ENCODE measurements around the gene GIMAP2.

GIMAP2 gene

GRCh38 chr7:150740053-150740452, 54.5 kb downstream of the GIMAP2 start:
- H3K4me2 ChIP-seq (ENCODE audit: low read depth, low read length, poor library complexity, severe bottlenecking), result no peak overlapping the region
- H3K9me2 ChIP-seq (replicated peaks; ENCODE audit: insufficient read depth, low read length), result no peaks in the 10 kb centered on the region
- H3F3A ChIP-seq (ENCODE audit: insufficient read depth), result no peaks in the 10 kb centered on the region
- no peak overlapping the region for H3K27ac ChIP-seq (ENCODE audit: low read depth, low read length)
- TF ChIP-seq, protein P1, sequence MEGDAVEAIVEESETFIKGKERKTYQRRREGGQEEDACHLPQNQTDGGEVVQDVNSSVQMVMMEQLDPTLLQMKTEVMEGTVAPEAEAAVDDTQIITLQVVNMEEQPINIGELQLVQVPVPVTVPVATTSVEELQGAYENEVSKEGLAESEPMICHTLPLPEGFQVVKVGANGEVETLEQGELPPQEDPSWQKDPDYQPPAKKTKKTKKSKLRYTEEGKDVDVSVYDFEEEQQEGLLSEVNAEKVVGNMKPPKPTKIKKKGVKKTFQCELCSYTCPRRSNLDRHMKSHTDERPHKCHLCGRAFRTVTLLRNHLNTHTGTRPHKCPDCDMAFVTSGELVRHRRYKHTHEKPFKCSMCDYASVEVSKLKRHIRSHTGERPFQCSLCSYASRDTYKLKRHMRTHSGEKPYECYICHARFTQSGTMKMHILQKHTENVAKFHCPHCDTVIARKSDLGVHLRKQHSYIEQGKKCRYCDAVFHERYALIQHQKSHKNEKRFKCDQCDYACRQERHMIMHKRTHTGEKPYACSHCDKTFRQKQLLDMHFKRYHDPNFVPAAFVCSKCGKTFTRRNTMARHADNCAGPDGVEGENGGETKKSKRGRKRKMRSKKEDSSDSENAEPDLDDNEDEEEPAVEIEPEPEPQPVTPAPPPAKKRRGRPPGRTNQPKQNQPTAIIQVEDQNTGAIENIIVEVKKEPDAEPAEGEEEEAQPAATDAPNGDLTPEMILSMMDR (IDR thresholded peaks at IDR 0.05; ENCODE audit: insufficient read depth, low read length, poor library complexity, severe bottlenecking), result no peak
- no peak for TF ChIP-seq EZH2phosphoT487 (conservative IDR thresholded peaks at IDR 0.05; ENCODE audit: low read length)
- no peaks in the 10 kb centered on the region for H3K9me3 ChIP-seq (ENCODE audit: insufficient read depth, low read length)
- no peaks in the 10 kb centered on the region for H3K27me3 ChIP-seq (ENCODE audit: low read length)
- no peak overlapping the region for H3K9ac ChIP-seq (ENCODE audit: low read length)
- H2AFZ ChIP-seq (ENCODE audit: low read depth, low read length, severe bottlenecking), result no peak overlapping the region
- H3K4me3 ChIP-seq (ENCODE audit: insufficient read depth, low read length, poor library complexity, severe bottlenecking), result no peak overlapping the region
- no peaks in the 10 kb centered on the region for H3K79me2 ChIP-seq (ENCODE audit: insufficient read depth, low read length)
- no peaks in the 10 kb centered on the region for H3K36me3 ChIP-seq (ENCODE audit: low read length)
- H4K20me1 ChIP-seq (ENCODE audit: low read depth, low read length), result no peaks in the 10 kb centered on the region

DNA sequence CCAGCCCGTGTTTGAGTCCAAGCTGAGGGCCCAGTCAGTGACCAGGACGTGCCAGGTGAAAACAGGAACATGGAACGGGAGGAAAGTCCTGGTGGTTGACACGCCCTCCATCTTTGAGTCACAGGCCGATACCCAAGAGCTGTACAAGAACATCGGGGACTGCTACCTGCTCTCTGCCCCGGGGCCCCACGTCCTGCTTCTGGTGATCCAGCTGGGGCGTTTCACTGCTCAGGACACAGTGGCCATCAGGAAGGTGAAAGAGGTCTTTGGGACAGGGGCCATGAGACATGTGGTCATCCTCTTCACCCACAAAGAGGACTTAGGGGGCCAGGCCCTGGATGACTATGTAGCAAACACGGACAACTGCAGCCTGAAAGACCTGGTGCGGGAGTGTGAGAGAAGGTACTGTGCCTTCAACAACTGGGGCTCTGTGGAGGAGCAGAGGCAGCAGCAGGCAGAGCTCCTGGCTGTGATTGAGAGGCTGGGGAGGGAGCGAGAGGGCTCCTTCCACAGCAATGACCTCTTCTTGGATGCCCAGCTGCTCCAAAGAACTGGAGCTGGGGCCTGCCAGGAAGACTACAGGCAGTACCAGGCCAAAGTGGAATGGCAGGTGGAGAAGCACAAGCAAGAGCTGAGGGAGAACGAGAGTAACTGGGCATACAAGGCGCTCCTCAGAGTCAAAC, 56.9 kb downstream of the GIMAP2 start:
- no peak overlapping the region for H3K27ac ChIP-seq (ENCODE audit: low read depth, low read length)
- no peak overlapping the region for H3K9ac ChIP-seq (ENCODE audit: low read length)
- TF ChIP-seq, protein P1 (IDR thresholded peaks at IDR 0.05; ENCODE audit: insufficient read depth, low read length, poor library complexity, severe bottlenecking), result no peak
- no peak for TF ChIP-seq EZH2phosphoT487 (conservative IDR thresholded peaks at IDR 0.05; ENCODE audit: low read length)
- H3F3A ChIP-seq (ENCODE audit: insufficient read depth), result no peaks in the 10 kb centered on the region
- no peaks in the 10 kb centered on the region for H4K20me1 ChIP-seq (ENCODE audit: low read depth, low read length)
- no peaks in the 10 kb centered on the region for H3K9me3 ChIP-seq (ENCODE audit: insufficient read depth, low read length)
- H3K9me2 ChIP-seq (replicated peaks; ENCODE audit: insufficient read depth, low read length), result no peaks in the 10 kb centered on the region
- H3K4me3 ChIP-seq (ENCODE audit: insufficient read depth, low read length, poor library complexity, severe bottlenecking), result no peak overlapping the region
- no peaks in the 10 kb centered on the region for H3K79me2 ChIP-seq (ENCODE audit: insufficient read depth, low read length)
- H3K27me3 ChIP-seq (ENCODE audit: low read length), result no peaks in the 10 kb centered on the region
- H2AFZ ChIP-seq (ENCODE audit: low read depth, low read length, severe bottlenecking), result no peak overlapping the region
- H3K36me3 ChIP-seq (ENCODE audit: low read length), result no peaks in the 10 kb centered on the region
- H3K4me2 ChIP-seq (ENCODE audit: low read depth, low read length, poor library complexity, severe bottlenecking), result no peak overlapping the region
